Epithelial cell of esophagus (primary cell): ENCODE results near the gene NFAM1.

Experiments
- DNase-seq: peaks from one replicate; pipeline ENCODE4 v3.0.0; 2010; ENCODE audit warnings: low read depth
- H3K4me3 ChIP-seq: 2 replicates; pipeline ENCODE4 v1.5.1; 2011; ENCODE audit warnings: mild to moderate bottlenecking, low read length, control low read depth
- CTCF ChIP-seq: IDR thresholded peaks from 2 replicates; pipeline ENCODE4 v1.5.1; 2011; ENCODE audit warnings: low read depth, mild to moderate bottlenecking, low read length, control low read depth, inconsistent platforms; ENCODE audit not compliant: insufficient read depth; ENCODE audit errors: missing control alignments

The NFAM1 gene

GRCh38 chr22:42462016-42462415 lies 29.8 kb upstream of the NFAM1 start:
- TF ChIP-seq CTCF = no peak
- DNase-seq = no peak
- H3K4me3 ChIP-seq = no peak overlapping the region

- H3K4me3 ChIP-seq = no peak overlapping the region
- no peak for DNase-seq
- no peak for TF ChIP-seq CTCF
Observed at GRCh38 chr22:42461511-42461910, 29.3 kb upstream of the NFAM1 start.

- TF ChIP-seq CTCF = no peak
- DNase-seq = no peak
- no peak overlapping the region for H3K4me3 ChIP-seq
Observed at GRCh38 chr22:42459287-42460063, 27.3 kb upstream of the NFAM1 start.

GRCh38 chr22:42452916-42453315 lies 20.7 kb upstream of the NFAM1 start:
- no peak overlapping the region for H3K4me3 ChIP-seq
- DNase-seq = no peak
- TF ChIP-seq CTCF = no peak

GRCh38 chr22:42452456-42452855 lies 20.3 kb upstream of the NFAM1 start:
- DNase-seq = no peak
- no peak for TF ChIP-seq CTCF
- H3K4me3 ChIP-seq = no peak overlapping the region

- H3K4me3 ChIP-seq = no peak overlapping the region
- no peak for TF ChIP-seq CTCF
- no peak for DNase-seq
Observed at GRCh38 chr22:42451499-42452145, 19.4 kb upstream of the NFAM1 start.
